Measurements from ENCODE around the gene MIS18BP1. TPM values are rescaled to one million over a fixed set of nuclear protein-coding genes. Genes with fewer than 3 reads are reported as not detected.
"Not testable (repeated sequence)": the region's sequence is repeated elsewhere in the genome, so short reads cannot be mapped to it uniquely, and the experiment has no call there.

The MIS18BP1 gene
- 26.8 and 27.1 TPM in 2 replicates for total RNA-seq

- TF ChIP-seq CTCF (conservative IDR thresholded peaks at IDR 0.05; ENCODE audit: low read depth, low read length) = peak; percentile 63
Observed at GRCh38 chr14:45253070-45253753, at the start of gene MIS18BP1. TSS of gene MIS18BP1 (minus strand) at chr14:45253202. CDS start at chr14:45247286, 5,916 bp downstream.

GRCh38 chr14:45298423-45299117 is 45.6 kb upstream of the MIS18BP1 start:
- no peak overlapping the region for H3K4me3 ChIP-seq (ENCODE audit: low read depth, low read length)
- DNase-seq (ENCODE audit: low read depth) = no peak
- TF ChIP-seq CTCF (conservative IDR thresholded peaks at IDR 0.05; ENCODE audit: low read depth, low read length) = no peak

More at GRCh38 chr14:45253070-45253753, at the start of gene MIS18BP1:
- peak; percentile 66 for DNase-seq (ENCODE audit: low read depth)
- peak within 1 kb of the TSS; percentile 85 for H3K4me3 ChIP-seq (ENCODE audit: low read depth, low read length)

- DNase-seq (ENCODE audit: low read depth); H3K4me3 ChIP-seq (ENCODE audit: low read depth, low read length): not testable (repeated sequence)
Observed at GRCh38 chr14:45294796-45295195, 41.8 kb upstream of the MIS18BP1 start.

- H3K4me3 ChIP-seq (ENCODE audit: low read depth, low read length) = no peak overlapping the region
- TF ChIP-seq CTCF (conservative IDR thresholded peaks at IDR 0.05; ENCODE audit: low read depth, low read length) = no peak
- no peak for DNase-seq (ENCODE audit: low read depth)
Observed at GRCh38 chr14:45290547-45290946, 37.5 kb upstream of the MIS18BP1 start.

GRCh38 chr14:45287610-45288009 is 34.6 kb upstream of the MIS18BP1 start:
- no peak for DNase-seq (ENCODE audit: low read depth)
- H3K4me3 ChIP-seq (ENCODE audit: low read depth, low read length) = no peak overlapping the region
- peak; percentile 16 for TF ChIP-seq CTCF (conservative IDR thresholded peaks at IDR 0.05; ENCODE audit: low read depth, low read length)

GRCh38 chr14:45284802-45285201 is 31.8 kb upstream of the MIS18BP1 start:
- H3K4me3 ChIP-seq (ENCODE audit: low read depth, low read length) = no peak overlapping the region
- TF ChIP-seq CTCF (conservative IDR thresholded peaks at IDR 0.05; ENCODE audit: low read depth, low read length) = peak; percentile 34
- DNase-seq (ENCODE audit: low read depth) = no peak

- not testable (repeated sequence) for DNase-seq (ENCODE audit: low read depth); H3K4me3 ChIP-seq (ENCODE audit: low read depth, low read length)
Observed at GRCh38 chr14:45281731-45282400, 28.9 kb upstream of the MIS18BP1 start.
